ENCODE results near the gene KRTAP12-4. TPM values are rescaled to one million over a fixed set of nuclear protein-coding genes. Genes with fewer than 3 reads are reported as not detected.
"Not testable (repeated sequence)": the region's sequence is repeated elsewhere in the genome, so short reads cannot be mapped to it uniquely, and the experiment has no call there.

The KRTAP12-4 gene
- total RNA-seq, 1 donor from 2014 or later: not detected

DNA sequence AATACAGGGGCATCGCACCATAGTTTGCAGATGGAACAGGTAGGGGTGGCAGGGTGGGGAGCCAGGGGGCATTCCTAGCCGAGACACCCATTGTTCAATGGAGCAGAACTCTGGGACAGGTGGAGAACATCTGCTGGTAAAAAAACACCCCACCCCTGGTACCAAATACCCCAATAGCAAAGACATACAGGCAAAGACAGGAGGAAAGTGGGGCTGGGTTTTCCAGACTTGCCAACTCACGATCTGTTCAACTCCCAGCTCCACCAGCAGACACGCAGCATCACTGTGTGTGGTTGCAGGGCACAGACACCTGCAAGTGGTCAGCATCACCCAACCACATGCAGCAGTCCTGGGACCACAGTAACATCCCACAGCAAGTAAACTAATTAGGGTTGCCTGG is 42.9 kb downstream of the KRTAP12-4 start:
- Mint-ChIP-seq H3K9me3 (ENCODE audit: unreplicated experiment) (peaks cover 12% of the 10 kb centered on the region), H3K36me3 (ENCODE audit: unreplicated experiment) (peaks cover 37% of the 10 kb centered on the region), H3K4me3 (ENCODE audit: unreplicated experiment) (no peak overlapping the region), H3K4me1 (ENCODE audit: low read depth, unreplicated experiment) (peaks cover 8% of the 10 kb centered on the region), H3K27ac (ENCODE audit: unreplicated experiment) (no peak overlapping the region), H3K27me3 (ENCODE audit: unreplicated experiment) (peaks cover 5% of the 10 kb centered on the region)
- TF ChIP-seq, protein P1, sequence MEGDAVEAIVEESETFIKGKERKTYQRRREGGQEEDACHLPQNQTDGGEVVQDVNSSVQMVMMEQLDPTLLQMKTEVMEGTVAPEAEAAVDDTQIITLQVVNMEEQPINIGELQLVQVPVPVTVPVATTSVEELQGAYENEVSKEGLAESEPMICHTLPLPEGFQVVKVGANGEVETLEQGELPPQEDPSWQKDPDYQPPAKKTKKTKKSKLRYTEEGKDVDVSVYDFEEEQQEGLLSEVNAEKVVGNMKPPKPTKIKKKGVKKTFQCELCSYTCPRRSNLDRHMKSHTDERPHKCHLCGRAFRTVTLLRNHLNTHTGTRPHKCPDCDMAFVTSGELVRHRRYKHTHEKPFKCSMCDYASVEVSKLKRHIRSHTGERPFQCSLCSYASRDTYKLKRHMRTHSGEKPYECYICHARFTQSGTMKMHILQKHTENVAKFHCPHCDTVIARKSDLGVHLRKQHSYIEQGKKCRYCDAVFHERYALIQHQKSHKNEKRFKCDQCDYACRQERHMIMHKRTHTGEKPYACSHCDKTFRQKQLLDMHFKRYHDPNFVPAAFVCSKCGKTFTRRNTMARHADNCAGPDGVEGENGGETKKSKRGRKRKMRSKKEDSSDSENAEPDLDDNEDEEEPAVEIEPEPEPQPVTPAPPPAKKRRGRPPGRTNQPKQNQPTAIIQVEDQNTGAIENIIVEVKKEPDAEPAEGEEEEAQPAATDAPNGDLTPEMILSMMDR (IDR thresholded peaks at IDR 0.05; ENCODE audit: partially characterized antibody, unreplicated experiment): no peak
- no peak for DNase-seq

DNA sequence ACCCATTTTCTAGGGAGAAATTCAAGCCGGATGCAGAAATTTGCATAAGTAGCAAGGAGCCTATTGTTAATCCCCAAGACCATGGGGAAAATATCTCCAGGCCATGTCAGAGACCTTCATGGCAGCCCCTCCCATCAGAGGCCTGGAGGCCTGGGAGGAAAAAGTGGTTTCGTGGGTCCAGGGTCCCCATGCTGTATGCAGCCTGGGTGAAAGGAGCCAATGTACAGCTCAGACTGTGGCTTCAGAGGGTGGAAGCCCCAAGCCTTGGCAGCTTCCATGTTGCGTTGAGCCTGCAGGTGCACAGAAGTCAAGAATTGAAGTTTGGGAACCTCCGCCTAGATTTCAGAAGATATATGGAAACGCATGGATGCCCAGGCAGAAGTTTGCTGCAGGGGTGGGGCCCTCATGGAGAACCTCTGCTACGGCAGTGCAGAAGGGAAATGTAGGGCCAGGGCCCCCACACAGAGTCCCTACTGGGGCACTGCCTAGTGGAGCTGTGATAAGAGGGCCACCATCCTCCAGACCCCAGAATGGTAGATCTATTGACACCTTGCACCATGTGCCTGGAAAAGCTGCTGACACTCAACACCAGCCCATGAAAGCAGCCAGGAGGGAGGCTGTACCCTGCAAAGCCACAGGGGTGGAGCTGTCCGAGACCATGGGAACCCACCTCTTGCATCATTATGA is 44.2 kb downstream of the KRTAP12-4 start:
- Mint-ChIP-seq H3K9me3 (ENCODE audit: unreplicated experiment) (peaks cover 12% of the 10 kb centered on the region), H3K36me3 (ENCODE audit: unreplicated experiment) (peaks cover 37% of the 10 kb centered on the region)
- not testable (repeated sequence) for H3K27ac Mint-ChIP-seq (ENCODE audit: unreplicated experiment); DNase-seq; H3K4me3 Mint-ChIP-seq (ENCODE audit: unreplicated experiment); H3K27me3 Mint-ChIP-seq (ENCODE audit: unreplicated experiment); H3K4me1 Mint-ChIP-seq (ENCODE audit: low read depth, unreplicated experiment)

DNA sequence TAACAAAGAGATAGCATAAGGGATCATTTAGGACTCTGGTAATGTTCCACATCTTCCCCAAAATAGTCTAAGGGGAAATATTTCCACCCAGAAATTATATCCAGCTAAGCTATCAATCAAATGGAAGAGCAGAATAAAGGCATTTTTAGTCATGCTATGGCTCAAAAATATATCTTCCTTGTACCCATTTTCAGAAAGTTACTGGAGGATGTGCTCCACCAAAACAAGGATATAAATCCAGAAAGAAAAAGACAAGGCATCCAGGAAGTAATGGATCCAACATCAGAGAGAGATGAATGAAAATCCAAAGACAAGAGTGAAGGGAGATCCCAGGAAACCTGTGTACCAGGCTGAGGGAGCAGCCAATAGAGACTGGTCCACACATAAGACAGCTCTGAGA is 45.3 kb downstream of the KRTAP12-4 start:
- no peak for DNase-seq
- Mint-ChIP-seq H3K4me1 (ENCODE audit: low read depth, unreplicated experiment) (no peaks in the 10 kb centered on the region), H3K27ac (ENCODE audit: unreplicated experiment) (no peak overlapping the region), H3K36me3 (ENCODE audit: unreplicated experiment) (peaks cover 37% of the 10 kb centered on the region), H3K9me3 (ENCODE audit: unreplicated experiment) (peaks cover 12% of the 10 kb centered on the region), H3K4me3 (ENCODE audit: unreplicated experiment) (no peak overlapping the region), H3K27me3 (ENCODE audit: unreplicated experiment) (no peaks in the 10 kb centered on the region)
- TF ChIP-seq, protein P1 (IDR thresholded peaks at IDR 0.05; ENCODE audit: partially characterized antibody, unreplicated experiment): no peak

DNA sequence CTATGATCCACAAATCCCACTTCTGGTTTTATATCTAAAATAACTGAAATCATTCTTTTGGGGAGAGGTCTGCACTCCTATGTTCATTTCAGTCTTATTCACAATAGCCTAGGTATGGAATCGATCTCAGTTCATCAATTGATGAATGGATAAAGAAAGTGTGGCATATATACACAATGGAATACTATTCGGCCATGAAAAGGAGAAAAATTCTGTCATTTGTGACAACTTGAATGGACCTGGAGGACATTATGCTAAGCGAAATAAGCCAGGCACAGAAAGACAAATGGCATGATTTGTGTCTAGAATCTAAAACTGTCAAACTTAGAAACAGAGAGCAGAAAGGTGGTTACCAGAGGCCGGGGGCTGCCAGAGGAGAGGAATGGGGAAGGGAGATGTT is 48.0 kb downstream of the KRTAP12-4 start:
- no peak for DNase-seq
- H3K27me3 Mint-ChIP-seq (ENCODE audit: unreplicated experiment): peaks cover 2% of the 10 kb centered on the region
- peaks cover 30% of the 10 kb centered on the region for H3K36me3 Mint-ChIP-seq (ENCODE audit: unreplicated experiment)
- no peak overlapping the region for H3K27ac Mint-ChIP-seq (ENCODE audit: unreplicated experiment)
- H3K4me3 Mint-ChIP-seq (ENCODE audit: unreplicated experiment): no peak overlapping the region
- H3K4me1 Mint-ChIP-seq (ENCODE audit: low read depth, unreplicated experiment): no peaks in the 10 kb centered on the region
- TF ChIP-seq, protein P1 (IDR thresholded peaks at IDR 0.05; ENCODE audit: partially characterized antibody, unreplicated experiment): no peak
- H3K9me3 Mint-ChIP-seq (ENCODE audit: unreplicated experiment): peaks cover 4% of the 10 kb centered on the region

Other genes with a start within 250 kb of the KRTAP12-4 start
- gene LRRC3, start 199.1 kb downstream of the KRTAP12-4 start, total RNA-seq (ENCODE audit: unreplicated experiment): 5.8 TPM
- not detected for gene KRTAP10-1, start 114.5 kb downstream of the KRTAP12-4 start, total RNA-seq (ENCODE audit: unreplicated experiment)
- gene KRTAP10-2, start 103.2 kb downstream of the KRTAP12-4 start, total RNA-seq (ENCODE audit: unreplicated experiment): not detected
- not detected for gene KRTAP10-3, start 95.9 kb downstream of the KRTAP12-4 start, total RNA-seq (ENCODE audit: unreplicated experiment)
- not detected for gene KRTAP10-4, start 80.9 kb downstream of the KRTAP12-4 start, total RNA-seq (ENCODE audit: unreplicated experiment)
- not detected for gene KRTAP10-5, start 74.1 kb downstream of the KRTAP12-4 start, total RNA-seq (ENCODE audit: unreplicated experiment)
- not detected for gene KRTAP10-6, start 62.2 kb downstream of the KRTAP12-4 start, total RNA-seq (ENCODE audit: unreplicated experiment)
- gene KRTAP10-7, start 54.1 kb downstream of the KRTAP12-4 start, total RNA-seq (ENCODE audit: unreplicated experiment): not detected
- not detected for gene KRTAP10-8, start 42.6 kb downstream of the KRTAP12-4 start, total RNA-seq (ENCODE audit: unreplicated experiment)
- not detected for gene KRTAP10-9, start 27.6 kb downstream of the KRTAP12-4 start, total RNA-seq (ENCODE audit: unreplicated experiment)
- not detected for gene KRTAP10-10, start 17.3 kb downstream of the KRTAP12-4 start, total RNA-seq (ENCODE audit: unreplicated experiment)
- gene KRTAP10-11, start 8.2 kb downstream of the KRTAP12-4 start, total RNA-seq (ENCODE audit: unreplicated experiment): not detected
- not detected for gene KRTAP12-3, start 3.3 kb upstream of the KRTAP12-4 start, total RNA-seq (ENCODE audit: unreplicated experiment)
- gene KRTAP12-2, start 12.3 kb upstream of the KRTAP12-4 start, total RNA-seq (ENCODE audit: unreplicated experiment): not detected
- not detected for gene KRTAP12-1, start 27.5 kb upstream of the KRTAP12-4 start, total RNA-seq (ENCODE audit: unreplicated experiment)
- gene KRTAP10-12, start 42.5 kb upstream of the KRTAP12-4 start, total RNA-seq (ENCODE audit: unreplicated experiment): not detected
- not detected for gene TSPEAR, start 56.9 kb upstream of the KRTAP12-4 start, total RNA-seq (ENCODE audit: unreplicated experiment)
- 77.7 TPM for gene UBE2G2, start 147.2 kb upstream of the KRTAP12-4 start, total RNA-seq (ENCODE audit: unreplicated experiment)
- gene SUMO3, start 163.4 kb upstream of the KRTAP12-4 start, total RNA-seq (ENCODE audit: unreplicated experiment): 63.5 TPM
- 249 TPM for gene PTTG1IP, start 219.0 kb upstream of the KRTAP12-4 start, total RNA-seq (ENCODE audit: unreplicated experiment)

All from glutamatergic neuron (in vitro differentiated cells).